ENCODE measurements around the gene FSD1L.
"Not testable (repeated sequence)": the region's sequence is repeated elsewhere in the genome, so short reads cannot be mapped to it uniquely, and the experiment has no call there.

- TF ChIP-seq, protein P1, sequence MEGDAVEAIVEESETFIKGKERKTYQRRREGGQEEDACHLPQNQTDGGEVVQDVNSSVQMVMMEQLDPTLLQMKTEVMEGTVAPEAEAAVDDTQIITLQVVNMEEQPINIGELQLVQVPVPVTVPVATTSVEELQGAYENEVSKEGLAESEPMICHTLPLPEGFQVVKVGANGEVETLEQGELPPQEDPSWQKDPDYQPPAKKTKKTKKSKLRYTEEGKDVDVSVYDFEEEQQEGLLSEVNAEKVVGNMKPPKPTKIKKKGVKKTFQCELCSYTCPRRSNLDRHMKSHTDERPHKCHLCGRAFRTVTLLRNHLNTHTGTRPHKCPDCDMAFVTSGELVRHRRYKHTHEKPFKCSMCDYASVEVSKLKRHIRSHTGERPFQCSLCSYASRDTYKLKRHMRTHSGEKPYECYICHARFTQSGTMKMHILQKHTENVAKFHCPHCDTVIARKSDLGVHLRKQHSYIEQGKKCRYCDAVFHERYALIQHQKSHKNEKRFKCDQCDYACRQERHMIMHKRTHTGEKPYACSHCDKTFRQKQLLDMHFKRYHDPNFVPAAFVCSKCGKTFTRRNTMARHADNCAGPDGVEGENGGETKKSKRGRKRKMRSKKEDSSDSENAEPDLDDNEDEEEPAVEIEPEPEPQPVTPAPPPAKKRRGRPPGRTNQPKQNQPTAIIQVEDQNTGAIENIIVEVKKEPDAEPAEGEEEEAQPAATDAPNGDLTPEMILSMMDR (IDR thresholded peaks at IDR 0.05): not testable (repeated sequence)
- not testable (repeated sequence) for TF ChIP-seq POLR2A (IDR thresholded peaks at IDR 0.05)
These were observed 133.7 kb downstream of the FSD1L start for GRCh38 chr9:105581550-105581949.
